Neuronal stem cell (in vitro differentiated cells): ENCODE measurements around the gene PAXX.

ENCODE experiments used
- DNase-seq: peaks from one replicate; pipeline ENCODE4 v3.0.0-alpha.2; 2013; ENCODE audit warnings: low spot score
- H2AFZ ChIP-seq: one replicate; pipeline ENCODE4 v1.6.1; 2013; ENCODE audit warnings: mild to moderate bottlenecking, low read length, inconsistent platforms
- H2AK5ac ChIP-seq: 2 replicates; pipeline ENCODE4 v1.6.1; 2013; ENCODE audit warnings: low read depth, mild to moderate bottlenecking, inconsistent platforms, low read length, moderate library complexity, mixed read lengths
- H2BK120ac ChIP-seq: 2 replicates; pipeline ENCODE4 v1.6.1; 2013; ENCODE audit warnings: low read depth, mild to moderate bottlenecking, inconsistent platforms, low read length, moderate library complexity, mixed read lengths
- H2BK12ac ChIP-seq: one replicate; pipeline ENCODE4 v1.6.1; 2013; ENCODE audit warnings: low read length, inconsistent platforms
- H2BK15ac ChIP-seq: 2 replicates; pipeline ENCODE4 v1.6.1; 2013; ENCODE audit warnings: mild to moderate bottlenecking, low read length, inconsistent platforms, mixed read lengths
- H2BK5ac ChIP-seq: one replicate; pipeline ENCODE4 v1.6.1; 2013; ENCODE audit warnings: inconsistent platforms, mild to moderate bottlenecking, low read length, moderate library complexity
- H3K14ac ChIP-seq: one replicate; pipeline ENCODE4 v1.6.1; 2013; ENCODE audit warnings: low read length, inconsistent platforms
- H3K18ac ChIP-seq: 2 replicates; pipeline ENCODE4 v1.6.1; 2013; ENCODE audit warnings: low read length, inconsistent platforms
- H3K23ac ChIP-seq: 2 replicates; pipeline ENCODE4 v1.6.1; 2013; ENCODE audit warnings: low read depth, mild to moderate bottlenecking, mixed read lengths, low read length, inconsistent platforms; ENCODE audit not compliant: poor library complexity
- H3K27ac ChIP-seq: replicated peaks from 3 replicates; pipeline ENCODE4 v1.5.1; 2013; ENCODE audit warnings: low read length, inconsistent platforms
- H3K27me3 ChIP-seq, 3 experiments: 2 replicates each; pipeline ENCODE4 v1.6.1; 2013; ENCODE audit warnings: low read length in 3 of 3, mild to moderate bottlenecking in 2 of 3, inconsistent platforms in 1 of 3, low read depth in 1 of 3, mixed read lengths in 1 of 3, moderate library complexity in 1 of 3; ENCODE audit not compliant: control insufficient read depth in 3 of 3, insufficient read depth in 3 of 3
- H3K36me3 ChIP-seq, 2 donors: replicated peaks in 1 of 2; 2 replicates each; pipeline ENCODE4 v1.6.1; 2013; ENCODE audit warnings: low read length in 2 of 2; ENCODE audit not compliant: control insufficient read depth in 2 of 2, insufficient read depth in 2 of 2
- H3K4ac ChIP-seq: 2 replicates; pipeline ENCODE4 v1.6.1; 2013; ENCODE audit warnings: inconsistent platforms, mild to moderate bottlenecking, low read length, moderate library complexity
- H3K4me1 ChIP-seq, 2 donors: 1 replicate in 1 of 2; 2 replicates in 1 of 2; pipeline ENCODE4 v1.6.1; 2013; ENCODE audit warnings: low read length in 2 of 2, low read depth in 1 of 2; ENCODE audit not compliant: control insufficient read depth in 2 of 2, insufficient read depth in 1 of 2
- H3K4me2 ChIP-seq: one replicate; pipeline ENCODE4 v1.6.1; 2013; ENCODE audit warnings: mild to moderate bottlenecking, low read length, inconsistent platforms; ENCODE audit not compliant: insufficient read depth, poor library complexity, severe bottlenecking
- H3K4me3 ChIP-seq, 2 donors: 2 replicates each; pipeline ENCODE4 v1.5.1; 2013; ENCODE audit warnings: low read length in 2 of 2, mild to moderate bottlenecking in 2 of 2, inconsistent platforms in 1 of 2, moderate library complexity in 1 of 2
- H3K79me1 ChIP-seq: one replicate; pipeline ENCODE4 v1.6.1; 2013; ENCODE audit warnings: low read depth, mild to moderate bottlenecking, inconsistent platforms, low read length, moderate library complexity
- H3K9ac ChIP-seq: one replicate; pipeline ENCODE4 v1.6.1; 2013; ENCODE audit warnings: mild to moderate bottlenecking, low read depth, low read length, inconsistent platforms; ENCODE audit not compliant: poor library complexity
- H3K9me3 ChIP-seq, 2 donors: replicated peaks in 1 of 2; 2 replicates each; pipeline versions ENCODE3 to v1.6.1; 2013; ENCODE audit warnings: low read length in 2 of 2, mild to moderate bottlenecking in 2 of 2, inconsistent platforms in 1 of 2, low read depth in 1 of 2, mixed read lengths in 1 of 2, moderate library complexity in 1 of 2; ENCODE audit not compliant: control insufficient read depth in 2 of 2, insufficient read depth in 1 of 2
- H4K8ac ChIP-seq: one replicate; pipeline ENCODE4 v1.6.1; 2013; ENCODE audit warnings: low read depth, mild to moderate bottlenecking, inconsistent platforms, low read length, moderate library complexity
- H4K91ac ChIP-seq: one replicate; pipeline ENCODE4 v1.6.1; 2013; ENCODE audit warnings: low read length, low read depth, mild to moderate bottlenecking, inconsistent platforms; ENCODE audit not compliant: poor library complexity
- WGBS, 2 donors: extraction: QIAGEN DNeasy Blood & Tissue Kit; methylation state at CpG; one replicate each; pipeline ENCODE4 v1.1.7; 2013; ENCODE audit warnings: missing lambda C conversion rate in 2 of 2, mixed read lengths in 1 of 2; ENCODE audit not compliant: insufficient read length in 2 of 2, insufficient replicate concordance in 1 of 2; ENCODE audit errors: extremely low coverage in 2 of 2; 5-methylcytosine and 5-hydroxymethylcytosine counted together

Gene PAXX

DNA sequence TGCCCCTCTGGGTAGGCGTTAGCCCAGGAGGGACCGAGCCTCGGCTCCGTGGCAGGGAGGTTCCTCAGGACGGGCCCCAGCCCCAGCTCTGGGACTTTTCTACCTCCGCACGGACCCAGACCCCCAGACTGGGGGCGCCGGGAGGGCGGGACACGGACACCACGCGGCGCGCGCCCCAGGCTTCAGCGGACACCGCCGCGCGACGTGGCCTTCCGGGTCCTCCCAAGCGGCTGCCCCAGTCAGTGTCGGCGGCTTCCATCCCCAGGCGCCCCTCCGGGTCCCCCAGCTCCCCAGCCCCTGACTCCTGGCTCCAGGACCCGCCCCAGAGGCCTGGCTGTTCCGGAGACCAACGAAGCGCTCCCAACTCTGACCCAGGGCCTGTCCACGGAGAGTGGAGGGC, 6.4 kb upstream of the PAXX start:
- WGBS, 2 donors = no CpG with 5 or more reads among the region's 33 CpGs
- H3K27me3 ChIP-seq = peaks cover 4 to 36% (median 30%) of the 10 kb centered on the region in 3 experiments
- H3K18ac ChIP-seq = peak overlapping the region; percentile 97
- no peak overlapping the region for H2BK5ac ChIP-seq
- peaks cover 5 to 7% of the 10 kb centered on the region in 2 donors for H3K9me3 ChIP-seq
- H2AFZ ChIP-seq = no peak overlapping the region
- no peak overlapping the region for H3K4ac ChIP-seq
- H2BK120ac ChIP-seq = no peak overlapping the region
- peak overlapping the region; percentile 91 for H3K14ac ChIP-seq
- no peaks in the 10 kb centered on the region for H3K36me3 ChIP-seq
- peaks cover 0 to 2% of the 10 kb centered on the region in 2 donors for H3K4me1 ChIP-seq
- H3K27ac ChIP-seq = no peak overlapping the region
- DNase-seq = no peak
- H2BK15ac ChIP-seq = peak overlapping the region; percentile 39
- peak overlapping the region; percentile 31 for H2BK12ac ChIP-seq
- no peak overlapping the region for H3K9ac ChIP-seq
- peak overlapping the region; percentile 14 for H2AK5ac ChIP-seq
- H4K8ac ChIP-seq = no peak overlapping the region
- no peak overlapping the region for H3K4me3 ChIP-seq
- no peaks in the 10 kb centered on the region for H3K79me1 ChIP-seq
- H3K23ac ChIP-seq = no peak overlapping the region
- peak overlapping the region; percentile 88 for H3K4me2 ChIP-seq
- H4K91ac ChIP-seq = no peak overlapping the region

DNA sequence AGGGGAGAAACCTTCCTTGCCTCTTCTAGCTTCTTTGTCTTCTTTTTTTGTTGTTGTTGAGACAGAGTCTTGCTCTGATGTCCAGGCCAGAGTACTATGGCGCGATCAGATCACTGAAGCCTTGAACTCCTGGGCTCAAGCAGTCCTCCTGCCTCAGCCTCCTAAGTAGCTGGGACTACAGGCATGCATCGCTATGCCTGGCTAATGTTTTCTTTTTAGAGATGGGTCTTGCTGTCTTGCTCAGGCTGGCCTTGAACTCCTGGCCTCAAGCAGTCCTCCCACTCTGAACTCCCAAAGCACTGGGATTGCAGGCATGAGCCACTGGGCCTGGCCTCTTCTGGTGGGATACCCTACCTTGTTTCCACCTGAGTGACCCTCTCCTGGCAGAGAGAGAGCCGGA, 3.4 kb upstream of the PAXX start:
- Histone ChIP-seq H2BK12ac (no peak overlapping the region), H2BK120ac (no peak overlapping the region), H3K4me2 (no peak overlapping the region), H3K14ac (no peak overlapping the region), H3K4ac (no peak overlapping the region), H3K36me3 (peaks cover 3 to 8% of the 10 kb centered on the region in 2 donors), H3K27me3 (peaks cover 3 to 29% (median 4%) of the 10 kb centered on the region in 3 experiments), H2BK15ac (no peak overlapping the region), H3K9me3 (peaks cover 8 to 13% of the 10 kb centered on the region in 2 donors), H2AFZ (no peak overlapping the region), H3K18ac (no peak overlapping the region), H3K79me1 (peaks cover 7% of the 10 kb centered on the region), H3K4me1 (peaks cover 4 to 8% of the 10 kb centered on the region in 2 donors), H4K8ac (no peak overlapping the region), H4K91ac (no peak overlapping the region), H3K4me3 (no peak overlapping the region), H3K9ac (no peak overlapping the region), H2AK5ac (no peak overlapping the region), H2BK5ac (no peak overlapping the region), H3K27ac (no peak overlapping the region), H3K23ac (no peak overlapping the region)
- WGBS, 2 donors = no CpG with 5 or more reads among the region's 4 CpGs
- no peak for DNase-seq

- no CpG with 5 or more reads among the region's 10 CpGs for WGBS, 2 donors
- Histone ChIP-seq H2BK12ac (no peak overlapping the region), H2BK15ac (no peak overlapping the region), H3K4ac (no peak overlapping the region), H3K4me2 (no peak overlapping the region), H3K79me1 (peaks cover 8% of the 10 kb centered on the region), H2BK120ac (no peak overlapping the region), H3K27me3 (peaks cover 0 to 14% (median 2%) of the 10 kb centered on the region in 3 experiments), H2AK5ac (no peak overlapping the region), H2BK5ac (no peak overlapping the region), H3K36me3 (peaks cover 6 to 15% of the 10 kb centered on the region in 2 donors), H3K9me3 (peaks cover 8 to 13% of the 10 kb centered on the region in 2 donors), H3K9ac (no peak overlapping the region), H3K4me3 (no peak overlapping the region), H3K27ac (no peak overlapping the region), H3K14ac (no peak overlapping the region), H3K18ac (no peak overlapping the region), H2AFZ (peak overlapping the region; percentile 16), H3K4me1 (peaks cover 4 to 8% of the 10 kb centered on the region in 2 donors), H3K23ac (no peak overlapping the region), H4K8ac (no peak overlapping the region), H4K91ac (no peak overlapping the region)
- DNase-seq = no peak
These were observed 1.8 kb upstream of the PAXX start for GRCh38 chr9:136990242-136990911.

DNA sequence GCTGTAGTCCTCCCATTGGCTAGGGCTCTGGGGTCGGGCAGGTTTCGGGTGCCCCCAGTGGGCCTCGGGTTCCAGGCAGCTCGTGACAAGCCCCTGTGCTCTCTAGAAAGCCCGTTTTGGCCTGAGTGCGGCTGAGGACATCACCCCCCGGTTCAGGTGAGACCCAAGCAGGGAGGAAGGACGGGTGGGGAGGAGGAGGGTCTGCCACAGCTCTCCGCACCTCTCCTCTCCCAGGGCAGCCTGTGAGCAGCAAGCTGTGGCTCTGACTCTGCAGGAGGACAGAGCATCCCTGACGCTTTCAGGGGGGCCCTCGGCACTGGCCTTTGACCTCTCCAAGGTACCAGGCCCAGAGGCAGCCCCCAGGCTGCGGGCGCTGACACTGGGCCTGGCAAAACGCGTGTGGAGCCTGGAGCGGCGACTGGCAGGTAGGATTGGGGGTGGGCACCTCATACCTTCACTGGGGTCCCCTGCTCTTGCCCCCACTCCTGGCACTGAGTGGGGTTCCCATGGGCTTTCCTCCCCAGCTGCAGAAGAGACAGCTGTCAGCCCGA, 672 bp downstream of the PAXX start:
- Histone ChIP-seq H3K27ac (no peak overlapping the region), H3K23ac (peak overlapping the region; percentile 75), H2BK12ac (no peak overlapping the region), H2BK120ac (no peak overlapping the region), H2BK15ac (peak overlapping the region; percentile 45), H3K4me1 (peaks cover 4 to 22% of the 10 kb centered on the region in 2 donors), H3K9ac (peak overlapping the region; percentile 96), H3K9me3 (peaks cover 8 to 13% of the 10 kb centered on the region in 2 donors), H4K8ac (no peak overlapping the region), H3K14ac (peak overlapping the region; percentile 75), H2BK5ac (peak overlapping the region; percentile 1), H2AK5ac (peak overlapping the region; percentile 88), H2AFZ (peak overlapping the region; percentile 96), H3K4me2 (peak overlapping the region; percentile 85), H3K4ac (no peak overlapping the region), H3K36me3 (peaks cover 6 to 15% of the 10 kb centered on the region in 2 donors), H3K4me3 (peak overlapping the region; percentile 85 to 97), H3K18ac (peak overlapping the region; percentile 35), H3K79me1 (peaks cover 9% of the 10 kb centered on the region), H4K91ac (no peak overlapping the region), H3K27me3 (peaks cover 0 to 5% (median 0%) of the 10 kb centered on the region in 3 experiments)
- DNase-seq = no peak
- no CpG with 5 or more reads among the region's 18 CpGs for WGBS, 2 donors
